ENCODE data around the gene APP. TPM values are rescaled to one million over a fixed set of nuclear protein-coding genes. Genes with fewer than 3 reads are reported as not detected.
A peak's percentile ranks its signal among the peaks of the same experiment; 100 is the strongest.

Gene APP
- total and polyA plus RNA-seq, 7 donors = 71.7 to 355 (median 270) TPM

DNA sequence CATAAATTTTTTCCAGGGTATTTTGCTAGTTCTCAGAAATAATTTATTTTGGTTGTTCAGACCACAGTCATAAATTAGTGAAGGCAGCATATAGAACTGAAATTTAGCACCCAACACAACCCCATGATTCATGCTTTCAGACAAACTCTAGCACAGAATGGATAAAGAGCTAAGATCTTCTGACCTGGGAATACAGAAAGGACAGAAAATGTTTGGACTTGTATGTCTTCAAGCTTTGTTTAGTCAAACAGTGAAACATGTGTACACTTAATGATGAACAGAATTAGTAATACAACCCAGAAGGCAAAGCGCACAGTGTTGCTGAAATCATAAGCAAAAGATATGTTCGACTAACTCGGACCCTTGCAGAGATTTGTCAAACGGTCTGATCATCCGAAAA, 205.6 kb downstream of the APP start:
- Histone ChIP-seq H3K4me3 (no peak overlapping the region), H3K9me3 (no peaks in the 10 kb centered on the region), H3K27me3 (no peaks in the 10 kb centered on the region), H3K27ac (no peak overlapping the region), H3K36me3 (no peaks in the 10 kb centered on the region), H3K4me1 (no peaks in the 10 kb centered on the region)
- intact Hi-C loops (cut with DNase I) = no loop called here
- TF ChIP-seq, protein P1, sequence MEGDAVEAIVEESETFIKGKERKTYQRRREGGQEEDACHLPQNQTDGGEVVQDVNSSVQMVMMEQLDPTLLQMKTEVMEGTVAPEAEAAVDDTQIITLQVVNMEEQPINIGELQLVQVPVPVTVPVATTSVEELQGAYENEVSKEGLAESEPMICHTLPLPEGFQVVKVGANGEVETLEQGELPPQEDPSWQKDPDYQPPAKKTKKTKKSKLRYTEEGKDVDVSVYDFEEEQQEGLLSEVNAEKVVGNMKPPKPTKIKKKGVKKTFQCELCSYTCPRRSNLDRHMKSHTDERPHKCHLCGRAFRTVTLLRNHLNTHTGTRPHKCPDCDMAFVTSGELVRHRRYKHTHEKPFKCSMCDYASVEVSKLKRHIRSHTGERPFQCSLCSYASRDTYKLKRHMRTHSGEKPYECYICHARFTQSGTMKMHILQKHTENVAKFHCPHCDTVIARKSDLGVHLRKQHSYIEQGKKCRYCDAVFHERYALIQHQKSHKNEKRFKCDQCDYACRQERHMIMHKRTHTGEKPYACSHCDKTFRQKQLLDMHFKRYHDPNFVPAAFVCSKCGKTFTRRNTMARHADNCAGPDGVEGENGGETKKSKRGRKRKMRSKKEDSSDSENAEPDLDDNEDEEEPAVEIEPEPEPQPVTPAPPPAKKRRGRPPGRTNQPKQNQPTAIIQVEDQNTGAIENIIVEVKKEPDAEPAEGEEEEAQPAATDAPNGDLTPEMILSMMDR (IDR thresholded peaks at IDR 0.05) = no peak
- no peak for TF ChIP-seq EP300 (IDR thresholded peaks at IDR 0.05)
- TF ChIP-seq POLR2AphosphoS5 (IDR thresholded peaks at IDR 0.05) = no peak
- no peak for TF ChIP-seq POLR2A (IDR thresholded peaks at IDR 0.05)
- no peak for DNase-seq
- WGBS, 2 donors = 94 to 95% methylated on average over 5 of the region's 5 CpGs

- DNase-seq = no peak
- H3K36me3 ChIP-seq = peaks cover 0 to 6% (median under 1%) of the 10 kb centered on the region in 4 donors
- H3K4me3 ChIP-seq = no peak overlapping the region
- 73 to 76% methylated on average over 5 of the region's 5 CpGs for WGBS, 2 donors
- no peaks in the 10 kb centered on the region for H3K9me3 ChIP-seq
- no peaks in the 10 kb centered on the region for H3K4me1 ChIP-seq
- no peaks in the 10 kb centered on the region for H3K27me3 ChIP-seq
- TF ChIP-seq POLR2AphosphoS5 (IDR thresholded peaks at IDR 0.05) (peak in 2 of 4 donors; percentile 36 to 47), EP300 (IDR thresholded peaks at IDR 0.05) (peak in 2 of 4 donors; percentile 59 to 62), POLR2A (IDR thresholded peaks at IDR 0.05) (no peak)
- peak overlapping the region in 3 of 4 donors; percentile 23 to 42 (median 33) for H3K27ac ChIP-seq
- intact Hi-C loops (cut with DNase I) = no loop called here
These were observed 206.6 kb downstream of the APP start for GRCh38 chr21:25964015-25964414.

DNA sequence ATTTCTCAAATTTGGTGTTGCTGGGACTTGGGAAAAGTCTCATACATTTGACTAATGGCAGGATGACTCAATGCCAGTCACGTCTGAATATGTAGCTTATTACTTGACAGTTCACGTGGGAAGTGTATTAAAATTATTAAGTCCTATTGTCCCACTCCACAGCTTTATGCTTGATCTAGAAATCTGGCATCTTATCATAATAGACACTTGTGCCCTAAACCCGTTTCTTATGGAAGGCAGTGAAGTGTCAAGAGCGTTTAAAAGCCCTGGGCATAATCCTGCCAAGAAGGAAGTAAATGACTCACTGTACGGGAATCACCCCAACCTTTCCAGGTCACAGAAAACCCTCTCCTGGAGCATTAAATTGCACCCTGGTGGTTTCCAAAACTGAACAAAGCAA, 207.4 kb downstream of the APP start:
- intact Hi-C loops (cut with DNase I) = no loop called here
- Histone ChIP-seq H3K9me3 (no peaks in the 10 kb centered on the region), H3K4me3 (no peak overlapping the region), H3K27ac (peak overlapping the region in 3 of 4 donors; percentile 23 to 42 (median 33)), H3K4me1 (no peaks in the 10 kb centered on the region), H3K27me3 (no peaks in the 10 kb centered on the region), H3K36me3 (peaks cover 0 to 12% (median 3%) of the 10 kb centered on the region in 4 donors)
- no peak for DNase-seq
- TF ChIP-seq POLR2A (IDR thresholded peaks at IDR 0.05) (no peak), POLR2AphosphoS5 (IDR thresholded peaks at IDR 0.05) (no peak), EP300 (IDR thresholded peaks at IDR 0.05) (no peak)
- TF ChIP-seq, protein P1 (IDR thresholded peaks at IDR 0.05) = no peak
- 21 to 63% methylated on average over 5 of the region's 5 CpGs for WGBS, 2 donors

DNA sequence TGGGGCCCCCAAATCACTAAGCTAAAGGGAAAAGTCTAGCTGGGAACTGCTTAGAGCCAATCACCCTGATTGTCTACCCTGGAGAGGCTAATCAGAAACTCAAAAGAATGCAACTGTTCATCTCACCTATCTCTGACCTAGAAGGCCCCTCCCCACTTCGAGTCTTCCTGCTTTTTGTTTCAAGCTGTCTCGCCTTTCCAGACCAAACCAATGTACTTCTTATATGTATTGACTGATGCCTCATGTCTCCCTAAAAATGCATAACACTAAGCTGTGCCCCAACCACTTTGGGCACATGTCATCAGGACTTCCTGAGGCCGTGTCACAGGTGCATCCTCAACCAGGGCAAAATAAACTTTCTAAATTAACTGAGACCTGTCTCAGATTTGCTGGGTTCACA, 209.5 kb downstream of the APP start:
- Histone ChIP-seq H3K4me1 (no peaks in the 10 kb centered on the region), H3K9me3 (no peaks in the 10 kb centered on the region), H3K27me3 (no peaks in the 10 kb centered on the region), H3K4me3 (no peak overlapping the region), H3K27ac (no peak overlapping the region), H3K36me3 (peaks cover 0 to 12% (median 3%) of the 10 kb centered on the region in 4 donors)
- 47 to 75% methylated on average over 3 of the region's 3 CpGs for WGBS, 2 donors
- TF ChIP-seq POLR2AphosphoS5 (IDR thresholded peaks at IDR 0.05) (no peak), POLR2A (IDR thresholded peaks at IDR 0.05) (no peak), EP300 (IDR thresholded peaks at IDR 0.05) (no peak)
- TF ChIP-seq, protein P1 (IDR thresholded peaks at IDR 0.05) = no peak
- intact Hi-C loops (cut with DNase I) = no loop called here
- no peak for DNase-seq

GRCh38 chr21:25960402-25960801, 210.2 kb downstream of the APP start:
- Histone ChIP-seq H3K4me1 (no peaks in the 10 kb centered on the region), H3K36me3 (peaks cover 0 to 17% (median 3%) of the 10 kb centered on the region in 4 donors), H3K27ac (no peak overlapping the region), H3K27me3 (no peaks in the 10 kb centered on the region), H3K4me3 (no peak overlapping the region), H3K9me3 (no peaks in the 10 kb centered on the region)
- DNase-seq = no peak
- intact Hi-C loops (cut with DNase I) = no loop called here
- 75 to 91% methylated on average over 4 of the region's 4 CpGs for WGBS, 2 donors
- TF ChIP-seq POLR2A (IDR thresholded peaks at IDR 0.05) (no peak), EP300 (IDR thresholded peaks at IDR 0.05) (no peak), POLR2AphosphoS5 (IDR thresholded peaks at IDR 0.05) (no peak)
- TF ChIP-seq, protein P1 (IDR thresholded peaks at IDR 0.05) = no peak
